Muscle layer of colon (tissue), 2 donors: ENCODE measurements around the gene RRAD.
A peak's percentile ranks its signal among the peaks of the same experiment; 100 is the strongest.
"Not testable (repeated sequence)": the region's sequence is repeated elsewhere in the genome, so short reads cannot be mapped to it uniquely, and the experiment has no call there.

Experiments used
- H3K27ac ChIP-seq: one replicate; pipeline ENCODE4 v1.7.0; 2013; ENCODE audit warnings: low read depth, mild to moderate bottlenecking, low read length, moderate library complexity
- H3K27me3 ChIP-seq, 2 donors: one replicate each; pipeline ENCODE4 v1.7.0; 2013; ENCODE audit warnings: low read length in 2 of 2, mild to moderate bottlenecking in 2 of 2; ENCODE audit not compliant: insufficient read depth in 2 of 2, control insufficient read depth in 1 of 2
- H3K36me3 ChIP-seq: one replicate; pipeline ENCODE4 v1.7.0; 2013; ENCODE audit warnings: mild to moderate bottlenecking, low read length; ENCODE audit not compliant: insufficient read depth
- H3K4me1 ChIP-seq: one replicate; pipeline ENCODE4 v1.7.0; 2013; ENCODE audit warnings: mild to moderate bottlenecking, low read length; ENCODE audit not compliant: insufficient read depth
- H3K4me3 ChIP-seq, 2 donors: one replicate each; pipeline ENCODE4 v1.7.0; 2013; ENCODE audit warnings: low read length in 2 of 2, low read depth in 1 of 2, mild to moderate bottlenecking in 1 of 2, moderate library complexity in 1 of 2
- H3K9ac ChIP-seq: one replicate; pipeline ENCODE4 v1.7.0; 2013; ENCODE audit warnings: low read length
- H3K9me3 ChIP-seq: one replicate; pipeline ENCODE4 v1.7.0; 2013; ENCODE audit warnings: mild to moderate bottlenecking, low read length
- donor health status: abdominal sarcoma.
- donor health status: Adenocarcinoma of cecum.

The RRAD gene, protein sequence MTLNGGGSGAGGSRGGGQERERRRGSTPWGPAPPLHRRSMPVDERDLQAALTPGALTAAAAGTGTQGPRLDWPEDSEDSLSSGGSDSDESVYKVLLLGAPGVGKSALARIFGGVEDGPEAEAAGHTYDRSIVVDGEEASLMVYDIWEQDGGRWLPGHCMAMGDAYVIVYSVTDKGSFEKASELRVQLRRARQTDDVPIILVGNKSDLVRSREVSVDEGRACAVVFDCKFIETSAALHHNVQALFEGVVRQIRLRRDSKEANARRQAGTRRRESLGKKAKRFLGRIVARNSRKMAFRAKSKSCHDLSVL

DNA sequence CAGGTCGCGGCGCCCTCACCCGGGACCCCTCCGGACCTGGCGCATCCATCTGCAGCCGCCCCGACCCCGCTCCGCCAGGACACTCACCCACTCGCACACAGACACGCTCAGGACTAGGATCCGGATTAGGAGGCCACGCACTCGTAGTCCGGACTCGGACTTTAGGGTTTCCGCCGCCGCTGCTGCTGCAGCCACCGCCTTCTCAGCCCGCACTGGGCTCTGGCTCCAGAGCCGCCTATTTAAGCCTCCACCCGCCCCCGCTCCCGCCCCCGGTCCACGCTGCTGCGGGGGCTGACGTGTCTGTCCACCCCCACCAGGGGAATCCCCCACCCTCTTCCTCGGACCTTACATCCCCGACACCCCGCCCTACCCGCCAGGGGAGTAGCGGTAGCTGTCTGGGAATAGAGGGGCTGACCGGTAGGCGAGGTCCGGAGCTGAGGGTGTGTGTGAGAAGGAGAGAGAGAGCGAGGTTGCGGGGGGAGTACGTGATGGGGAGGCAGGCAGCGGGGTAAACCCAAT is at the start of gene RRAD:
Gene RRAD (minus strand): TSS at position 214 of the 519 bp plus-strand sequence. CDS start 356 bp downstream, outside the sequence.
- no peaks in the 10 kb centered on the region for H3K9me3 ChIP-seq
- H3K4me1 ChIP-seq: peaks cover 26% of the 10 kb centered on the region
- peak within 1 kb of the TSS; percentile 83 for H3K27ac ChIP-seq
- H3K9ac ChIP-seq: no peak within 1 kb of the TSS
- H3K36me3 ChIP-seq: no peaks in the 10 kb centered on the region
- H3K27me3 ChIP-seq: no peaks in the 10 kb centered on the region
- peak within 1 kb of the TSS; percentile 56 to 67 for H3K4me3 ChIP-seq

DNA sequence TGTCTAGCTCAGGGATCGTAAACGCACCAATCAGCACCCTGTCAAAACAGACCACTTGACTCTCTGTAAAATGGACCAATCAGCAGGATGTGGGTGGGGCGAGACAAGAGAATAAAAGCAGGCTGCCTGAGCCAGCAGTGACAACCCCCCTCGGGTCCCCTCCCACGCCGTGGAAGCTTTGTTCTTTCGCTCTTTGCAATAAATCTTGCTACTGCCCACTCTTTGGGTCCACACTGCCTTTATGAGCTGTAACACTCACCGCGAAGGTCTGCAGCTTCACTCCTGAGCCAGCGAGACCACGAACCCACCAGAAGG is 49.6 kb upstream of the RRAD start:
- H3K27ac ChIP-seq: not testable (repeated sequence)

DNA sequence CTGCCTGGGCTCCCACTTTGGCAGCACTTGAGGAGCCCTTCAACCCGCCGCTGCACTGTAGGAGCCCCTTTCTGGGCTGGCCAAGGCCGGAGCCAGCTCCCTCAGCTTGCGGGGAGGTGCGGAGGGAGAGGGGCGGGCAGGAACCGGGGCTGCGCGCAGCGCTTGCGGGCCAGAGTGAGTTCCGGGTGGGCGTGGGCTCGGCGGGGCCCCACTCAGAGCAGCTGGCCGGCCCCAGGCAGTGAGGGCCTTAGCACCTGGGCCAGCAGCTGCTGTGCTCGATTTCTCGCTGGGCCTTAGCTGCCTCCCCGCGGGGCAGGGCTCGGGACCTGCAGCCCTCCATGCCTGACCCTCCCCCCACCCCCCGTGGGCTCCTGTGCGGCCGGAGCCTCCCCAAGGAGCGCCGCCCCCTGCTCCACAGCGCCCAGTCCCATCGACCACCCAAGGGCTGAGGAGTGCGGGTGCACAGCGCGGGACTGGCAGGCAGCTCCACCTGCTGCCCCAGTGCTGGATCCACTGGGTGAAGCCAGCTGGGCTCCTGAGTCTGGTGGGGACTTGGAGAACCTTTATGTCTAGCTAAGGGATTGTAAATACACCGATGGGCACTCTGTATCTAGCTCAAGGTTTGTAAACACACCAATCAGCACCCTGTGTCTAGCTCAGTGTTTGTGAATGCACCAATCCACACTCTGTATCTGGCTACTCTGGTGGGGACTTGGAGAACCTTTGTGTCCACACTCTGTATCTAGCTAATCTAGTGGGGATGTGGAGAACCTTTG is 49.0 kb upstream of the RRAD start:
- H3K9me3 ChIP-seq, H3K4me1 ChIP-seq, H3K27ac ChIP-seq, H3K36me3 ChIP-seq, H3K4me3 ChIP-seq, H3K27me3 ChIP-seq, H3K9ac ChIP-seq: not testable (repeated sequence)

More for the DNA sequence above, 49.6 kb upstream of the RRAD start:
- H3K36me3 ChIP-seq, H3K27me3 ChIP-seq, H3K9ac ChIP-seq, H3K4me1 ChIP-seq, H3K9me3 ChIP-seq, H3K4me3 ChIP-seq: not testable (repeated sequence)

DNA sequence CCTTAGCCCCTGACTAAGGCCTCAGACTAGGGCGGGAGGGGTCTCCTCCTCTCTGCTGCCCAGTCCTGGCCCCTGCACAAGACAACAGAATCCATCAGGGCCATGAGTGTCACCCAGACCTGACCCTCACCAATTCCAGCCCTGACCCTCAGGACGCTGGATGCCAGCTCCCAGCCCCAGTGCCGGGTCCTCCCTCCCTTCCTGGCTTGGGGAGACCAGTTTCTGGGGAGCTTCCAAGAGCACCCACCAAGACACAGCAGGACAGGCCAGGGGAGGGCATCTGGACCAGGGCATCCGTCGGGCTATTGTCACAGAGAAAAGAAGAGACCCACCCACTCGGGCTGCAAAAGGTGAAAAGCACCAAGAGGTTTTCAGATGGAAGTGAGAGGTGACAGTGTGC is 48.4 kb upstream of the RRAD start:
- Histone ChIP-seq H3K36me3 (no peaks in the 10 kb centered on the region), H3K4me3 (no peak overlapping the region), H3K27me3 (no peaks in the 10 kb centered on the region), H3K27ac (no peak overlapping the region), H3K9ac (no peak overlapping the region), H3K4me1 (no peaks in the 10 kb centered on the region), H3K9me3 (no peaks in the 10 kb centered on the region)

DNA sequence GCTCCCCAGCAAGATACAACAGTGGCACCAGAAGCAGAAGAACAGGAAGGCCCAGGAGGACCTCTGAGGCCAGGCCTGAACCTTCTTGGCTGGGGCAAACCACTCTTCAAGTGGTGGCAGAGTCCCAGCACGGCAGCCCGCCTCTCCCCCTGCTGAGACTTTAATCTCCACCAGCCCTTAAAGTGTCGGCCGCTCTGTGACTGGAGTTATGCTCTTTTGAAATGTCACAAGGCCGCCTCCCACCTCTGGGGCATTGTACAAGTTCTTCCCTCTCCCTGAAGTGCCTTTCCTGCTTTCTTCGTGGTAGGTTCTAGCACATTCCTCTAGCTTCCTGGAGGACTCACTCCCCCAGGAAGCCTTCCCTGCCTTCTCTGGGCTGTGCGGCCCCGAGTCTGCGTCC is 47.6 kb upstream of the RRAD start:
- H3K36me3 ChIP-seq: no peaks in the 10 kb centered on the region
- H3K4me3 ChIP-seq: no peak overlapping the region
- H3K27ac ChIP-seq: no peak overlapping the region
- no peaks in the 10 kb centered on the region for H3K27me3 ChIP-seq
- H3K9ac ChIP-seq: no peak overlapping the region
- H3K9me3 ChIP-seq: no peaks in the 10 kb centered on the region
- H3K4me1 ChIP-seq: no peaks in the 10 kb centered on the region

DNA sequence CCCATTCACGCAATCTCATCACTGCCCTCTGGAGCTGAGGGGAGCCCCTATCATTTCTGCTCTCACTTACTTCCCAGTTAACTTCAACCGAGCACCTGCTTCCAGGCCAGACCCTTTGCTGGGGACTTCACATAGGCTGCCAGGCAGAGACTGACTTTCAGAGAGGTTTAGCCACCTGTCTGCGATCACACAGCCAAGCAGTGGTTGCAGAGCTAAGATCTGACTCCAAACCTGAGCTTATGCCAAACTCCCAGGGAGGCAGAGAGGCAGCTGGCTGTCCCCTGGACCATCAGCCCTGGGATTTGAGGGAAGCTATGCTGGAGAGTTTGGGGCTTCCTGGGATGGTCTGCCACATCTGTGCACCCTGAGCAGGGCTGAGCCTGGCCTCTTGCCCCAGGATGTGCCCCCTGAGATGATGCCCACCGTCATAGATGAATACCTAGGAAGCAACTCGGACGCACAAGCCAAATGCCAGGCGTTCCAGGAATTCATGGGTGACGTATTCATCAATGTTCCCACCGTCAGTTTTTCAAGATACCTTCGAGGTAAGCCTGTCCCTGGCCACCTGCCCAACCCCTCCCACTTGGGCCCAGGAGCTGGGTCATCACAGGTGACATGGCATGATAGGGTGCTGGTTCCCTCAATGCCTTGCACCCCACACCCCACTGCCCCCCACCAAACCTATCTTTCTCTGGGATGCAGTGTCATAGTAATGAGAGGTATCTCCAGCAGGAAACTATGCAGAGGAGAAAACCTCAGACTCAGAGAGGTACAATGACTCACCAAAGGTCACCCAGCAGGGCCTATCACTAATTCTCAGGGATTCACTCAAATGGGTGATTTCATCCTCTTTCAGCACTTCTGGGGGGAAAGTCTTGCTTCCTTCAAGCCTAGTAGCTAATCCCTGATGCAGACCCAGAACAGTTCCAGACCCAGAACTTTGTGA is 45.7 kb upstream of the RRAD start:
- Histone ChIP-seq H3K9ac (no peak overlapping the region), H3K4me1 (no peaks in the 10 kb centered on the region), H3K9me3 (no peaks in the 10 kb centered on the region), H3K36me3 (no peaks in the 10 kb centered on the region), H3K4me3 (no peak overlapping the region), H3K27me3 (no peaks in the 10 kb centered on the region), H3K27ac (no peak overlapping the region)

DNA sequence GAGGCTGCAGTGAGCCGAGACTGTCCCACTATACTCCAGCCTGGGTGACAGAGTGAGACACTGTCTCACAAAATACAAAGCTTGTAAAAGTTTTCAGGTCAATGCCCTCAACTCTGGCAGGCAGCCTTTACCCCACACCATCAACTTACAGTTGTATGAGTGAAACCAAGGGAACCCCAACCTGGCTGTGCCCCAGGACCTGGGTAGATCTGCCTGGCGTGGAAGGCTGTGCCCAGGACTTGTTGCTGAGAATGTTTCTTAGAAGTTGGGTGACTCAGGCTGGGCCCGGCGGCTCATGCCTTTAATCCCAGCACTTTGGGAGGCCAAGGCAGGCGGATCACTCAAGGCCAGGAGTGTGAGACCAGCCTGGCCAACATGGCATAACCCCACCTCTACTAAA is 43.5 kb upstream of the RRAD start:
- H3K4me1 ChIP-seq: no peaks in the 10 kb centered on the region
- no peak overlapping the region for H3K4me3 ChIP-seq
- no peak overlapping the region for H3K27ac ChIP-seq
- H3K9me3 ChIP-seq: no peaks in the 10 kb centered on the region
- H3K36me3 ChIP-seq: no peaks in the 10 kb centered on the region
- H3K27me3 ChIP-seq: no peaks in the 10 kb centered on the region
- H3K9ac ChIP-seq: no peak overlapping the region

DNA sequence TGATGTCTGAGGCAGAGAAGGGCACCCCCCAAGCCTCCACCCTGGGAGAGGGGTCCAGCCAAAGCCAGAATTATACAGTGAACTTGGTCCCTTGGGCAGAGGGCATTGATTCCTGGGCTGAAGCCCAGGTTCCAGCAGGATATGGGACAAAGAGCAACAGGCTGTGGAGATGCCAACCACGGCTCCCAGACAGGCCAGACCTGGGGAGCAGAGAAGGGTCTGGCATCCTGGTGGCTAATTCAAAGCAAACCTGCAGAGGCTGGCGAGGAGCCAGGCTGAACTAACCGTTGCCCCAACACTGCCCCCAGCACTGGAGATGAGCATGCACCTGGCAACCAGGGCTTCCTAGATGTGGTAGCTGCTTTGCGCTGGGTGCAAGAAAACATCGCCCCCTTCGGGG is 38.7 kb upstream of the RRAD start:
- H3K9me3 ChIP-seq: no peaks in the 10 kb centered on the region
- no peaks in the 10 kb centered on the region for H3K36me3 ChIP-seq
- H3K27me3 ChIP-seq: no peaks in the 10 kb centered on the region
- no peak overlapping the region for H3K27ac ChIP-seq
- no peak overlapping the region for H3K4me3 ChIP-seq
- H3K9ac ChIP-seq: no peak overlapping the region
- no peaks in the 10 kb centered on the region for H3K4me1 ChIP-seq

DNA sequence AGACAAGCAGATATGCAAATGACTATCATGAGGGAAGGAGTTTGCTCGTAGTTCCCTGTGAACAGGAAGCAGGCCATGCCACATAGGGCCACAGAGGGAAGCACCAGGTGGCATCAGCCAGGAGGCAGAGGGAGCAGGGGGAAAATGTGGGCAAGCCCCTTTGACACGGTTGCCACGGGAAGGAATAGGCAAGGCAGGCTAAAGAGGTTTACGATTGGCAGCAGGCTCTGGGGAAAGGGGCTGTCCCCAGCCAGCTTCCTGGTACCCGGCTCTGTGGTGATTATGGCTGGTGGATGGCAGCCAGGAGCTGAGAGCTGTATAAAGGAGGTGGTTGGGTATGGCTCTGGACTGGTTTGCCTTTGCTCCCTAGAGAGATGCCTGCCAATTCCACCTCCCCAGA is 36.6 kb upstream of the RRAD start:
- H3K36me3 ChIP-seq: no peaks in the 10 kb centered on the region
- no peak overlapping the region for H3K4me3 ChIP-seq
- no peak overlapping the region for H3K27ac ChIP-seq
- no peaks in the 10 kb centered on the region for H3K9me3 ChIP-seq
- no peaks in the 10 kb centered on the region for H3K27me3 ChIP-seq
- H3K9ac ChIP-seq: no peak overlapping the region
- H3K4me1 ChIP-seq: no peaks in the 10 kb centered on the region

DNA sequence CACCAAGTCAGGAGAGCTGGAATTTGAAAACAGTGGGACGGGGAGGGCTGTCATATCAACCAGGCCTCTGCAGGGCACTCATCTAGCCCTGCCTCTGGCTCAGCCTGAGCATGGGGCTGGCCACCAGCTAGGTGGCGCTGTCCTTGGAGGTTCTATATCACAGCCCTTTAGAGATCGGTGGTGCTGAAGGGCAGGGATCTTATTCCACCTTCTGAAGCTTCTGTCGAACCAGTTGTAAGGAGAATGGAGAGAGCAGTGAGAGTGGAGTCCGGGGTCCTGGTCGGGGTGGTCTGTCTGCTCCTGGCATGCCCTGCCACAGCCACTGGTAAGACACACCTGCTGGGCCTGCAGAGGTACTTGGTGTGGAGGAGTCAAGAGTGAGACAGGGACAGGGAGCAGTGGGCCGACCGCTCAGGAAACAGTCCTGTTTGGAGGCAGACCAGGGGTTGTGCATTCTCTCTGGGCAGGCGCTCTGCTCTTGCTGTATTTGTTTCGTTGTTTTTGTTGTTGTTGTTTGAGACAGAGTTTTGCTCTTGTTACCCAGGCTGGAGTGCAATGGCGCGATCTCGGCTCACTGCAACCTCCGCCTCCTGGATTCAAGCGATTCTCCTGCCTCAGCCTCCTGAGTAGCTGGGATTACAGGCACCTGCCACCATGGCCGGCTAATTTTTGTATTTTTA is 35.9 kb upstream of the RRAD start, which contains the start of gene CES3:
Gene CES3 (plus strand): TSS at position 202 of the 680 bp plus-strand sequence. CDS start 42 bp downstream, at position 244.
- Histone ChIP-seq H3K27me3 (no peaks in the 10 kb centered on the region), H3K27ac (no peak within 1 kb of the TSS), H3K9me3 (no peaks in the 10 kb centered on the region), H3K4me1 (no peaks in the 10 kb centered on the region), H3K36me3 (no peaks in the 10 kb centered on the region), H3K9ac (no peak within 1 kb of the TSS), H3K4me3 (no peak within 1 kb of the TSS)

DNA sequence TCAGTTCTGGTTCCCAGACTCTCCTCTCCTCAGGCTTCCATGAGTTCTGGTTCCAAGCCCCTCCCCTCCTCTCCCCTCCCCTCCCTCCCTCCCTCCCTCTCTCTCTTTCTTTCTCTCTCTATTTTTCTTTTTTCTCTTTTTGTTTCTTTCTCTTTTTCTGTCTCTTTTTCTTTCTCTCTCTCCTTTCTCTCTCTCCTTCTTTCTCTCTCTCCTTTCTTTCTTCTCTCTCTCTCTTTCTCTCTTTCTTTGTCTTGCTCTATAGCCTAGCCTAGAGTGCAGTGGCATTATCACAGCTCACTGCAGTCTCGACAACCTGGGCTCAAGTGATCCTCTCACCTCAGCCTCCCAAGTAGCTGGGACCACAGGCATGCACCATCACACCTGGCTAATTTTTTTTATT is 34.9 kb upstream of the RRAD start:
- Histone ChIP-seq H3K9me3 (no peaks in the 10 kb centered on the region), H3K27ac (no peak overlapping the region), H3K4me1 (no peaks in the 10 kb centered on the region), H3K36me3 (no peaks in the 10 kb centered on the region), H3K27me3 (no peaks in the 10 kb centered on the region), H3K4me3 (no peak overlapping the region), H3K9ac (no peak overlapping the region)
